Measurements from ENCODE around the gene HOXC9. TPM values are rescaled to one million over a fixed set of nuclear protein-coding genes. Genes with fewer than 3 reads are reported as not detected.

Gene HOXC9
- total and polyA plus RNA-seq, 2 of the 4 experiments (the other 2 are of a cell fraction), result 0.26 TPM; not detected in 1

DNA sequence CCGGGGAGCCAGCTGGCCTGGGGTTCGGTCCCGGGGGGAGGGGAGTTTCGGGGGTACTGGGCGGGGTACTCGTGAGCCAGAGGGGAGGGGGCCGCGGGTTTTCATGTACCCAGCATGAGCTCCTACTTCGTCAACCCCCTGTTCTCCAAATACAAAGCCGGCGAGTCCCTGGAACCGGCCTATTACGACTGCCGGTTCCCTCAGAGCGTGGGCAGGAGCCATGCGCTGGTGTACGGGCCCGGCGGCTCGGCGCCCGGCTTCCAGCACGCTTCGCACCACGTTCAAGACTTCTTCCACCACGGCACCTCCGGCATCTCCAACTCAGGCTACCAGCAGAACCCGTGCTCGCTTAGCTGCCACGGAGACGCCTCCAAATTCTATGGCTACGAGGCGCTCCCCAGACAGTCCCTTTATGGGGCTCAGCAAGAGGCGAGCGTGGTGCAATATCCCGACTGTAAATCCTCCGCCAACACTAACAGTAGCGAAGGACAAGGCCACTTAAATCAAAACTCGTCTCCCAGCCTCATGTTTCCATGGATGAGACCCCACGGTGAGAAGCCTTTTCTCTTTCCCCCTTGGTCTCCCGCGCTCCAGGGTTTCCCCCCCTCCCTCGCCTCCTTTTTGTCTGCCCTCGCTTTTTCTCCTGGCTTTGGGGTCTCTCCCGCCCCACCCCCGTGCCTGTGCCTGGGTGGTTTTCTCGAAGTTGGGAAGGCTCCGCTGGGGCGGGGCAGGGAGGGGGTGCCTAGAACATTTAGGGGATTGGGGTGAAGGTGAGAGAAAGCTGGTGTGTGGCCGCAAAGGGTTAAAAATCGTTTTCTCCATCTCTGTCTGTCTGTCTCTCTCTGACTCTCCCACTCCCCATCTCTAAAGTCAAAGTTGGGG is 9.5 kb downstream of the HOXC9 start:
- Histone ChIP-seq H2AK5ac (ENCODE audit: low read depth, low read length) (no peak overlapping the region), H3K9me3 (ENCODE audit: control insufficient read depth, insufficient read depth, low read length) (no peaks in the 10 kb centered on the region), H2AFZ (replicated peaks; ENCODE audit: low read length, poor library complexity) (peak overlapping the region; percentile 77), H4K5ac (ENCODE audit: low read depth, low read length) (no peak overlapping the region), H3K27me3 (ENCODE audit: control insufficient read depth, insufficient read depth, low read length) (peaks cover 88% of the 10 kb centered on the region), H3K9me1 (ENCODE audit: insufficient read depth, low read length) (no peaks in the 10 kb centered on the region), H2BK20ac (ENCODE audit: low read depth, low read length) (no peak overlapping the region), H3K79me1 (ENCODE audit: low read depth in 1 of 2, low read length in 2 of 2) (no peaks in the 10 kb centered on the region), H3K4me2 (ENCODE audit: low read depth, low read length) (peak overlapping the region; percentile 11; the same call in 1 of the 2 replicates), H3K36me3 (ENCODE audit: control insufficient read depth, insufficient read depth, low read length) (no peaks in the 10 kb centered on the region), H4K91ac (ENCODE audit: insufficient read depth, low read depth, low read length) (no peak overlapping the region), H2AK9ac (replicated peaks; ENCODE audit: low read depth, low read length, poor library complexity) (peak overlapping the region; percentile 59), H3K4ac (ENCODE audit: low read depth, low read length) (no peak overlapping the region), H3K9ac (ENCODE audit: low read depth, low read length) (no peak overlapping the region), H3K27ac (ENCODE audit: insufficient read depth, low read length) (no peak overlapping the region), H2BK120ac (ENCODE audit: low read depth, low read length) (no peak overlapping the region), H3K4me3 (ENCODE audit: insufficient read depth, low read depth, low read length) (no peak overlapping the region), H2BK5ac (ENCODE audit: low read depth, low read length, poor library complexity, severe bottlenecking) (no peak overlapping the region), H2BK15ac (ENCODE audit: low read depth, low read length) (no peak overlapping the region), H3K14ac (replicated peaks; ENCODE audit: low read depth, low read length) (no peak overlapping the region; the same call in 1 of the 2 replicates), H3K23ac (ENCODE audit: low read depth, low read length) (peak overlapping the region; percentile 66; the same call in 1 of the 2 replicates), H3K4me1 (ENCODE audit: control insufficient read depth, insufficient read depth, low read length) (no peaks in the 10 kb centered on the region), H3K56ac (ENCODE audit: extremely low read depth, insufficient read depth, low read length) (no peak overlapping the region; the same call in 1 of the 2 replicates), H4K8ac (ENCODE audit: low read depth in 2 of 2, low read length in 2 of 2) (no peak overlapping the region), H3K18ac (ENCODE audit: low read depth, low read length) (no peak overlapping the region), H4K20me1 (ENCODE audit: insufficient read depth, low read length) (no peaks in the 10 kb centered on the region)
- in situ Hi-C loops (cut with MboI; ENCODE audit: low sequenced_read_pairs) (loop anchor here (5.0 kb wide), 1 partner anchor 183 kb away; no protein-coding TSS in a partner anchor), intact Hi-C loops (cut with micrococcal nuclease) (loop anchor here (10.0 kb wide), 1 partner anchor 305 kb away; no protein-coding TSS in a partner anchor), dilution Hi-C loops (cut with HindIII; ENCODE audit: low sequenced_read_pairs, unreplicated experiment) (no loop called here)
- WGBS, 2 experiments (ENCODE audit: extremely low coverage in 2 of 2, insufficient read length in 1 of 2), result 2% methylated on average over 14 of the region's 51 CpGs; no CpG with 5 or more reads in 1 of the 2 experiments
- ChIA-PET CTCF (interaction anchor here (0.7 to 3.1 kb wide), 6 partner anchors 29 to 198 kb away, joined by 3 to 19 read pairs (median 6); no protein-coding TSS in a partner anchor), POLR2A (ENCODE audit: unreplicated experiment) (no interaction called here)
- no TSS peak for BruUV-seq (replicated peaks)
- TF ChIP-seq MXI1 (IDR thresholded peaks at IDR 0.05; ENCODE audit: borderline replicate concordance, low read depth, low read length) (peak; percentile 51; the same call in 1 of the 2 replicates), CEBPB (IDR thresholded peaks at IDR 0.05; ENCODE audit: low read depth, low read length) (no peak)
- no peak for DNase-seq
- ATAC-seq (ENCODE audit: low read depth), result peak; percentile 42
